Stimulated activated CD8-positive, alpha-beta memory T cell treated with anti-CD3 and anti-CD28 coated beads, Interleukin-7, amount 100 ng/mL, for 24 hours (primary cell): ENCODE data around the gene IPO4.

ENCODE experiments used
- DNase-seq: peaks from one replicate; pipeline ENCODE4 v3.0.0-alpha.2; 2020; ENCODE audit warnings: low read depth

The IPO4 gene

GRCh38 chr14:24147761-24148428 lies 40.7 kb downstream of the IPO4 start:
- DNase-seq = no peak

- DNase-seq = peak; percentile 95
These were observed 41.4 kb downstream of the IPO4 start, which contains the start of gene RNF31 for GRCh38 chr14:24146978-24147760. TSS of gene RNF31 (plus strand) at chr14:24147498. CDS start at chr14:24147699, 201 bp downstream.

GRCh38 chr14:24146453-24146977 lies 42.1 kb downstream of the IPO4 start, which contains the start of gene PSME2:
TSS of gene PSME2 (minus strand) at chr14:24146610. CDS start at chr14:24146581, 29 bp downstream.
- peak; percentile 76 for DNase-seq

- no peak for DNase-seq
These were observed 42.7 kb downstream of the IPO4 start for GRCh38 chr14:24145690-24146452.

GRCh38 chr14:24145219-24145618 lies 43.4 kb downstream of the IPO4 start:
- DNase-seq = no peak

- no peak for DNase-seq
These were observed 44.2 kb downstream of the IPO4 start for GRCh38 chr14:24144451-24144850.

GRCh38 chr14:24143511-24143910 lies 45.1 kb downstream of the IPO4 start:
- no peak for DNase-seq

- DNase-seq = peak; percentile 100
These were observed 47.3 kb downstream of the IPO4 start, which contains the start of gene EMC9 for GRCh38 chr14:24141097-24141880. TSS of gene EMC9 (minus strand) at chr14:24141591. CDS start at chr14:24141304, 287 bp downstream.

GRCh38 chr14:24139272-24139934 lies 49.2 kb downstream of the IPO4 start:
- no peak for DNase-seq

- no peak for DNase-seq
These were observed 50.0 kb downstream of the IPO4 start for GRCh38 chr14:24138396-24139271.

GRCh38 chr14:24137529-24138395 lies 50.9 kb downstream of the IPO4 start:
- DNase-seq = no peak

GRCh38 chr14:24136684-24137528 lies 51.7 kb downstream of the IPO4 start:
- DNase-seq = no peak

- DNase-seq = peak; percentile 83
These were observed 52.6 kb downstream of the IPO4 start, which contains the start of gene PSME1 for GRCh38 chr14:24135834-24136683. TSS of gene PSME1 (plus strand) at chr14:24136194. CDS start at chr14:24136263, 69 bp downstream.

GRCh38 chr14:24135584-24135833 lies 53.1 kb downstream of the IPO4 start:
- no peak for DNase-seq

GRCh38 chr14:24133735-24134134 lies 54.9 kb downstream of the IPO4 start:
- DNase-seq = no peak

GRCh38 chr14:24132976-24133375 lies 55.6 kb downstream of the IPO4 start:
- DNase-seq = no peak

GRCh38 chr14:24132061-24132685 lies 56.4 kb downstream of the IPO4 start:
- no peak for DNase-seq
